Measurements from ENCODE around the gene PLCB2. TPM values are rescaled to one million over a fixed set of nuclear protein-coding genes. Genes with fewer than 3 reads are reported as not detected.

PLCB2 gene
- total RNA-seq, 1 donor from 2014 or later: not detected

- Histone ChIP-seq H3K27me3 (ENCODE audit: control insufficient read depth, insufficient read depth, low read length) (no peaks in the 10 kb centered on the region), H3K36me3 (ENCODE audit: control insufficient read depth, insufficient read depth, low read length) (peaks cover 18% of the 10 kb centered on the region), H3K4me3 (ENCODE audit: low read depth, low read length) (peak overlapping the region; percentile 43)
- FAIRE-seq: no peak
- TF ChIP-seq, protein P1, sequence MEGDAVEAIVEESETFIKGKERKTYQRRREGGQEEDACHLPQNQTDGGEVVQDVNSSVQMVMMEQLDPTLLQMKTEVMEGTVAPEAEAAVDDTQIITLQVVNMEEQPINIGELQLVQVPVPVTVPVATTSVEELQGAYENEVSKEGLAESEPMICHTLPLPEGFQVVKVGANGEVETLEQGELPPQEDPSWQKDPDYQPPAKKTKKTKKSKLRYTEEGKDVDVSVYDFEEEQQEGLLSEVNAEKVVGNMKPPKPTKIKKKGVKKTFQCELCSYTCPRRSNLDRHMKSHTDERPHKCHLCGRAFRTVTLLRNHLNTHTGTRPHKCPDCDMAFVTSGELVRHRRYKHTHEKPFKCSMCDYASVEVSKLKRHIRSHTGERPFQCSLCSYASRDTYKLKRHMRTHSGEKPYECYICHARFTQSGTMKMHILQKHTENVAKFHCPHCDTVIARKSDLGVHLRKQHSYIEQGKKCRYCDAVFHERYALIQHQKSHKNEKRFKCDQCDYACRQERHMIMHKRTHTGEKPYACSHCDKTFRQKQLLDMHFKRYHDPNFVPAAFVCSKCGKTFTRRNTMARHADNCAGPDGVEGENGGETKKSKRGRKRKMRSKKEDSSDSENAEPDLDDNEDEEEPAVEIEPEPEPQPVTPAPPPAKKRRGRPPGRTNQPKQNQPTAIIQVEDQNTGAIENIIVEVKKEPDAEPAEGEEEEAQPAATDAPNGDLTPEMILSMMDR (IDR thresholded peaks at IDR 0.05; ENCODE audit: insufficient read depth, low read length, severe bottlenecking): no peak
- DNase-seq (ENCODE audit: low read depth): no peak
These were observed 54.5 kb downstream of the PLCB2 start for GRCh38 chr15:40253167-40253790.

GRCh38 chr15:40252438-40253166, 55.1 kb downstream of the PLCB2 start:
- TF ChIP-seq, protein P1 (IDR thresholded peaks at IDR 0.05; ENCODE audit: insufficient read depth, low read length, severe bottlenecking): no peak
- no peaks in the 10 kb centered on the region for H3K27me3 ChIP-seq (ENCODE audit: control insufficient read depth, insufficient read depth, low read length)
- H3K4me3 ChIP-seq (ENCODE audit: low read depth, low read length): peak overlapping the region; percentile 43
- FAIRE-seq (no peak), DNase-seq (ENCODE audit: low read depth) (peak; percentile 33)
- peaks cover 17% of the 10 kb centered on the region for H3K36me3 ChIP-seq (ENCODE audit: control insufficient read depth, insufficient read depth, low read length)

DNA sequence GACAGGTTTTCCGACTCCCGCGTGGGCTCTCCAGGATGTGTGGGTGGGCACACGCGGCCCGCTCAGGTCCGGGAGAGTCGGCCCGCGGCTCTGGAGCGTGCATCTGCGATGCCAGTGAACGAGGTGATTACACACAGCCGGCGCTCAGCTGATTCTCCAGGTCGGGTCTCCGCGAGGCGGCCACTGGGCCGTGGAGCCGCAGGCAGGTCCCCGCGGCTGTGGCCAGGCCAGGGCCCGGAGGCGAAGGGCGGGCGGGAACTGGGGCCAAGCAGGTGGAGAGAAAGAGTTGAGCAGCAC, 55.6 kb downstream of the PLCB2 start:
- Histone ChIP-seq H3K36me3 (ENCODE audit: control insufficient read depth, insufficient read depth, low read length) (peaks cover 17% of the 10 kb centered on the region), H3K4me3 (ENCODE audit: low read depth, low read length) (peak overlapping the region; percentile 43)
- TF ChIP-seq, protein P1 (IDR thresholded peaks at IDR 0.05; ENCODE audit: insufficient read depth, low read length, severe bottlenecking): no peak

DNA sequence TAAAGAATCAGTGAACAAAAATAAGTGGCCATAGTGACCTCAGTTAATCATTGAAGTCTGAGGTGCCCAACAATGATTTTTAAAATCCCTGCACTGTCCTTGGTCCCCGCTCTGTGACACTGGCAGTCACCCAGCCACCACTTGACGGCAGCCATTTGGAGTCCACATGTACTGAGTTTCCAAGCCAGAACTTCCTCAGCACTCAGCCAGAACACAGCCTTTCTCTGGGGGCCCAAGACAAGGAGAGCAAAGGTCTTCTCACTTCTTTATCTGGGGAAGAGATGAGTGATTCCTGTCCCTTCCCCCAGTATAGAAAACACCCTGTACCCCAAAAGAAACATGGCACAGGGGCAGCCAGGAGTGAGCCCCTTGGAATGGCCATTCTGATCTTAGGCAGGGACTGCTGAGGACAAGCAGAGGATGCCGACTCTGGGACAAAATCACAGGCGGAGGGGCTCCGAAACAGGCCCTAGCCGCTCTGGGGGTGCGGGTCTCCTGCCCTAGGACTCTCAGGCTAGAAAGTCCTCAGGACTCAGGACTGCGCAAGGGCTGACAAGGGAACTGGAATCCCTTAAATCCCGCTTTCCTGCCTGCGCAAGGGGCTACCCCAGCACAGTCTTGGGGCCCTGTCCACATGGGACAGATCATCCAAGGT, 56.1 kb downstream of the PLCB2 start:
- H3K27me3 ChIP-seq (ENCODE audit: control insufficient read depth, insufficient read depth, low read length): no peaks in the 10 kb centered on the region
- DNase-seq (ENCODE audit: low read depth) (no peak), FAIRE-seq (no peak)
- no peak overlapping the region for H3K4me3 ChIP-seq (ENCODE audit: low read depth, low read length)
- TF ChIP-seq, protein P1 (IDR thresholded peaks at IDR 0.05; ENCODE audit: insufficient read depth, low read length, severe bottlenecking): no peak
- peaks cover 17% of the 10 kb centered on the region for H3K36me3 ChIP-seq (ENCODE audit: control insufficient read depth, insufficient read depth, low read length)

More for the DNA sequence above, 55.6 kb downstream of the PLCB2 start:
- no peaks in the 10 kb centered on the region for H3K27me3 ChIP-seq (ENCODE audit: control insufficient read depth, insufficient read depth, low read length)
- DNase-seq (ENCODE audit: low read depth): no peak
- no peak for FAIRE-seq

DNA sequence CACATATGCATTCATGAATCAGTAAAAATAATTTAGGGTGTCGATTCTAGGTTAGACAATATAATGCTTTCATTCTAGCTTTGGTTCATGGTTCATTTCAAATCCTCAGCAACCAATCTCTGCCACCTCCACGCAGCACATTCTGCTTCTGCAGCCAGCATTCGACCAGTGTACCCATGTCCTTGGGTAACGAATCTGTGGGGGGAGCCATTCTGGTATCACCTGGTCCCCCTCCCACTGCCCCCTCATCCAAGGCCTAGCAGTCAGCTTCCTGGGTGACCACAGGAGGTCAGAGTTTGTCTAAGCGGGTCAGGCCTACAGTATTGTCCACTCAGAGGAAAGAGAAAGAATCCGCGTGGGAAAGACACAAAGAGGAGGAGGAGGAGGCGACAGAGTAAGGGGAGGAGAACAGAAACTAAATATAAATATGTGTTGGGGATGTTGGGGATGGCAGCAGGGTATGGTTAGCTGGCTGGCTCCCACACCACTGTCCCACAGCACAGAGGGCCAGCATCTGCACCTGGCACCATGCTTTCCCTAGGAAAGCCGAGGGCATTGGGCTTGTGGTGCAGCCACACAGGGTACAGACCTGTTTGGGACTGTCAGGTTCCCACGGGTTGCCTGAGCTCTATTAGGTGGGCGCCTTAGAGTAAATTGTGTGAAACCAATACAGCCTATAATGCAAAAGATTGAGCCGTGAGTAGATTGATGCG, 56.8 kb downstream of the PLCB2 start:
- TF ChIP-seq, protein P1 (IDR thresholded peaks at IDR 0.05; ENCODE audit: insufficient read depth, low read length, severe bottlenecking): no peak
- Histone ChIP-seq H3K4me3 (ENCODE audit: low read depth, low read length) (no peak overlapping the region), H3K27me3 (ENCODE audit: control insufficient read depth, insufficient read depth, low read length) (no peaks in the 10 kb centered on the region), H3K36me3 (ENCODE audit: control insufficient read depth, insufficient read depth, low read length) (peaks cover 14% of the 10 kb centered on the region)
- DNase-seq (ENCODE audit: low read depth): no peak
- no peak for FAIRE-seq
